ENCODE results near the gene CHST11.
A peak's percentile ranks its signal among the peaks of the same experiment; 100 is the strongest.
"Not testable (repeated sequence)": the region's sequence is repeated elsewhere in the genome, so short reads cannot be mapped to it uniquely, and the experiment has no call there.

Gene CHST11

DNA sequence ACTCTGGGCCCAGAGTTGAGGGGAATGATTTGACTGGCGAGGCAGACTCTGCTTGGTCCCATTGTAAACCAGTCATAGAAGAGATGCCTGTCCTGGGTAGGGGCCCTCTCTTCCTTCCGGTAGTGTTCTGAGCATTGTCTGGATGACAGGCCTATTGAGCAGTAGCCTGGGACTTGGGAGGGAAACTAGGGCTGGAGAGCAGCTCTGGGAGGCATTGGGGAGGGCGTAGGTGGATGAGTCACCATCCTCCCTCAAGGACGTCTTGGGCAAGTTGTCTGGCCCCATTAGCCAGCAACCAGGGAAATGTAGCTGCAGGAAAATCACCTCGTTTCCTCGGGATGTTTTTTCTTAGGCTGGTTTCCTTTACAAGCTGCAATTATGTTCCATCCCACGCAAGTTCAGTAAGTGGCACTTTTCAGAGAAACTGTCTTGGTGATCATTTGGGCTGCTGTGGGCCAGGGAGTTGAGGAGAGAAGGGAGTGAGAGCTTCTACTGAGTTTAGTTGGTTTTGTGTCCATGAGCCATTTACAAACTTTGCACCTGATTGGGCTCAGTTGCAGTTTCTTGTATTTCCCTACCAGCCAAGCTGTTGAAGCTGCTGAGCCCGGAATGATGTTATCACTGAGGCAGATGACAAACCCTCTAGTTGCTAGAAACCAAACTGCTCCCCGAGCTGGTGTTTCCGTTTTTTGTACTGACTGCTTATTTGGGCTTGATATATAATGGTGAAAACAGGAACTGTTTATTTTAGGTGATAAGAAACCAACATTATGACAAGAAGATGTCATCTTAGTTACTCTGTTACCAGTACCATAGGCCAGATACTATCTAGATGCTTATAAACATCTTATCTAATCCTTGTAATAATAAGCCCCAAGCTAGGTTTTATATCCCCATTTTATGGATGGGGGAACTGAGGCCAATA lies 147.6 kb downstream of the CHST11 start:
- DNase-seq (ENCODE audit: low read depth in 3 of 3): peak in 1 of 3 experiments; percentile 19

- DNase-seq (ENCODE audit: low read depth in 3 of 3): no peak
These were observed 148.4 kb downstream of the CHST11 start for GRCh38 chr12:104604995-104605675.

DNA sequence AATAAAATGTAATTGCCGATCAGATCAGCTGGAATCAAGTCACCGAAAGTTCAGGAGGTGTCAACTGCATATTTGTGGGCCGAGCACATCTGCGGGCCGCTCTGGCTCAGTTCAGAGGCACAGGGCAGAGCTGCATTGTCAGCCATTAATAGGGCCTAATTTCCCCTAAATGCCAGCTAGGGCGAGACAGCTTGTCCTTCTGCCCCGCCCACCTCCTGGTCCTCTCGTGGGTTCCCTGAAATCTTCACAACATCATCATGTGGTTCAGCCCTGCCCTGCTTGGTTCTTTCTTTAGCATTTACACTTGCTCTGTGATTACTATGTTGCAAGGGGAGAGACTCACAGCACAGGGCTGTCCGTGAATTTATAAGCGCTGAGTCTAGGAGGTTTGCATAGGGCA lies 148.9 kb downstream of the CHST11 start:
- no peak for DNase-seq (ENCODE audit: low read depth in 3 of 3)

GRCh38 chr12:104608998-104609397 lies 152.2 kb downstream of the CHST11 start:
- no peak for DNase-seq (ENCODE audit: low read depth in 3 of 3)

DNA sequence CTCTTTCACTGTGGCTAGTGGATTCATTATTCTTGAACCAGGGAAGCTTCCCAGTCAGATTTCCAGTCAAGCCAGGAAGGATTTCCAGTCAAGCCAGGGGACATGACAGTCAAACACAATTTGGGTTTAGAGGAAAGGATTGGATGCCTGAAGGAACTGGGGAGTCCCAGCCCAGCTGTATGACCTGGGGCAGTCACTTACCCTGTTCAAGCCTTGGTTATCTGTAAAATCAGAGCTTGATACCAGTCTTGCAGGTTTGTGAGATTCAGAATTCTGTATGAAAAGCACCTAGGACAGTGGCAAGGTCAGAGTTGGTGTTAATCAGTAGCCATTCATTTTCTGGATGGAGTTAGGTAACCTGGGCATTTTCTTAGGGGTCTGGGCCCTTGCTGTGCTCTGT lies 152.7 kb downstream of the CHST11 start:
- no peak for DNase-seq (ENCODE audit: low read depth in 3 of 3)

DNA sequence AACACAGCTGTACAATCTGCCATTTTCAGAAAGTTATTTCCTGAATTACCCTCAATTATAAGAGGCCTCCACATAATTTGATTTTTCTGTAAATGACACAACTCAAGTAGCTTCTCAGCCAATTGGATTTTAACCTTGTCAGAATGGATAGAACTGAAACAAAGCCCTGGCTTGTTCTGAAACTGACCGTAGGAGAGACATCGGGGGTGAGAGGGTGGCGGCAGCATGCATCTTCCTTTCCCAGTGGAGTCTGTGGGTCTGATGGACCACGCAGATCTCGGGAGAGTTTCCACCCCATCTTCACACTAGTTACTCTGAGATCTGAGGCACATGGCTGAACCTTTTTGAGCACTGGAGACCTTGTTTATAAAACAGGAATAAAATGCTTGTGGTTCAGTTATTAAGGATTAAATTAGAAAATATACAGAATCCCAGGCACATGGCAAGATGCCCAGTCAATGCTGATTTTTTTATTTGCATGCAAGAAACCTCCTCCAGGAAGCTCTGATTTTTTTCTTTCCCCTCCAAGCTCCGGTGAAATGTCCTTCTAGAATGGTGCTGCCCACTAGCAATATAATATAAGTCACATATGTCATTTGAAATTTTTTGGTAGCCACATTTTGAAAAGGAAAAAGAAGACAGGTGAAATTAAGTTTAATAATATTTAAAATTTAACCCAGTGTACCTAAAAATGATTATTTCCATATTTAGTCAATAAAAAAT lies 153.9 kb downstream of the CHST11 start:
- DNase-seq (ENCODE audit: low read depth in 3 of 3): no peak

GRCh38 chr12:104611671-104612070 lies 154.9 kb downstream of the CHST11 start:
- DNase-seq (ENCODE audit: low read depth in 3 of 3): no peak

DNA sequence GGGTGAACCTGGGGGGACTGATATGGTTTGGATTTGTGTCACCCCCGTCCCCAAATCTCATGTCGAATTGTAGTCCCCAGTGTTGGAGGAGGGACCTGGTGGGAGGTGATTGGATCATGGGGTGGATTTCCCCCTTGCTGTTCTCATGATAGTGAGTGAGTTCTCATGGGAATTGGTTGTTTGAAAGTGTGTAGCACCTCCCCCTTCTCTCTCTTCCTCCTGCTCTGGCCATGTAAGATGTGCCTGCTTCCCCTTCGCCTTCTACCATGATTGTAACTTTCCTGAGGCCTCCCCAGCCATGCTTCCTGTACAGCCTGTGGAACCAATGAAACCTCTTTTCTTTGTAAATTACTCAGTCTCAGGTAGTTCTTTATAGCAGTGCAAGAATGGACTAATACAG lies 156.6 kb downstream of the CHST11 start:
- not testable (repeated sequence) for DNase-seq (ENCODE audit: low read depth in 3 of 3)

DNA sequence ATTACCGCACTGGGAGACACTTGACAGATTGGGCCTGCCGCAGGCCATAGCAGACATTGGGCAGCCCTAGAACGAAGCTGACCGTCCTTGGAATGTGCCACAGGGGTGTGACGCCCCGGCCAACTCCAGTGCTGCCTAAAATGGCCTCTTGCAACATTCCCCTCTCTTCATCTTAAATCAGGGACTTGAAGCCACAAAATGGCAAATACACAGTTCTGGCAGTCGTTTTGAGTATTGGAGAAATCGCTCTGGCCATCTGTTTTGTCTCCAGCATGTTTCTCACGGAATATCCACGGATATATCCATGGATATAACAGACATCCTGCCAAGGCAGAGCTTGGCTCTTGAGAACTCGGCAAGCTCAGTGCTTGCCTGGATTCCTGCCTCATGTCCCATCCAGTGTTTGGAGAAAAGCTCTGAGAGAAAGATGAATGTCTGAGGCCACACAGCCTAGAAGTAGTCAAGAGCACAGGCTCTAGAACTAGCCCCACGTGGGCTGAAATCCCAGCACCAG lies 158.4 kb downstream of the CHST11 start:
- DNase-seq (ENCODE audit: low read depth in 3 of 3): no peak

DNA sequence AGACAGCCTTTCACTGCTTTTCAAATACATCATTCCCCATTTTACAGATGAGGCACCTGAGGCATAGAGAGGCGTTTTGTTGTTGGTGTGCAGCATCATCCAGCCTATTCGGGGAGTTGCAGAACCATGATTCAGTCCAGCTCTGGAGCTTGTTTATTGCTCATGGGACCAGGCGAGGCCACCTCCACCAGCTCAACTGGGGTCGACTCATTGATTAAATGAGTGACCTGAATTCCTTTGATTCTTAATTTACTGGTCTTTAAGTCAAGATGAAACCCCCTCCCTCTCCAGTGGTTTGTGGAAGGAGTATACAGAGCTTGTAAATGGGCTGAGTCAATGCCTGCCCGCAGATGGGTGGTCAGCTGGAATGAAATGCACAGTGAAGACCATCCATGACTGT lies 161.9 kb downstream of the CHST11 start:
- no peak for DNase-seq (ENCODE audit: low read depth in 3 of 3)

DNA sequence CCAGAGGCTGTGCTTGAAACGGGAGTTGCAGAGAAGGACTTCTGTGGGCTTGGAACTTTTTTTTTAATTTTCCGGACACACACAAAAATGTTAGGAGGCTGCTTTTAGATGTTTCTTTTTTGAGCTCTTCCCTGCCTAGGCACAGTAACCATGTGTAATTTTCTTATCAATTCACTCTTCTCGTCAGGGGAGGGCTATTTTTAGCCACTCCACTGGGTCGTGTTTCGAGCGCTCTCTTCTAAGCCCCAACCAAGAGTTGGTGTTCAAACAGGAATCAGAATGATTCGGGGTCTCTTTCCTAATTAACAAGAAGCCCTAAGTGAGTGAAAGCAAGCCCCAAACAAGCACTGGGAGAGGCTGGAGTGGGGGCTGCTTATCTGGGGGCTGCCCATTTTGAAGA lies 162.6 kb downstream of the CHST11 start:
- DNase-seq (ENCODE audit: low read depth in 3 of 3): no peak

DNA sequence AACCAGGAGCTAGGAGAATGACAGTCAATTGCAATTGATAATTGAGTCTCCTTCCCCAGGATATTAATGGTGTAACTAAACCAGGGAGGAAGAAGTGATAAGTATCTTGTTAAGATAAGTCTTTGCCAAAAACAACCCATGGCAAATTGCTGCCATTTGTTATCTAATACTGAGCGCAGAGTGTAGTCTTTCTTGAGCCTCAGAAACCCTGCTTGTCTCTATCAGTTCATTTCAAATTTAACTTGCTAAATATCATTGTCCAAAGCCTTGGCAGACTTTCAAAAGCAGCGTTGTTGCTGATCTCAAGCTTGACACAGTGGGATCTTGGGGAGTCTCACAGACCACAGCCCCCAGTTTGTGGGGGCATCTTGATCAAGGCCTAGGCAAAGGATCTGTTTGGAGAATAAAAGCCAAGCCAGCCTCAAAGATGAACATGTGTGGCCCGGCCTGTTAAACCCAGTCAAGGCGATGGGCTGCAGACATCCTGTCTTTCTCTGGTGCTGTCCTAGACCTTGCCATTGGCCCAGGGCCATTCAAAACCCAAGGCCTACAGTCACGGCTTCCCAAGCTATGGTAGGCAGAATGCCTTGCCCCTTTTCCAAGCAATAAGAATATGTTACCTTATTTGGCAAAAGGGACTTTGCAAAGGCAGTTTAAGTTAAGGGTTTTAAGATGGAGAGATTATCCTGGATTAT lies 164.2 kb downstream of the CHST11 start:
- no peak for DNase-seq (ENCODE audit: low read depth in 3 of 3)

GRCh38 chr12:104622928-104623327 lies 166.2 kb downstream of the CHST11 start:
- DNase-seq (ENCODE audit: low read depth in 3 of 3): no peak

DNA sequence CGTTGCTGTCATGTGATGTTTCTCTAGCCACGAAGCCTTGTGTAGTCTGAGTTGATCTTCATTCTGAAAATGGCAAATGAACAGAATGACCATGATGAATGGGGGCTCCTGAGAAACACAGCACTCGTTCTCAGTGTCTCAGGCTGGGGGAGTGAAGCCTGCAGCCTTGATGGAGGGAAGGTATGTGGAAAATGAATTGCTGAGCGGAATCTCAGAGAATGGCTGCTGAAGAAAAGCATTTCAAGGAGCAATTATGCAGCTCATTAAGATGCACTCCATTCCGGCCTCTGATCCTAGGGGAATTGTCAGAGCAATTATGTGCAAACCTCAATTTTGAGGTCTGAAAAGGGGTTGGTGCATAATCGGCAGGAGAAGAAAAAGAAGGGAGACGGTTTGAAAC lies 167.1 kb downstream of the CHST11 start:
- no peak for DNase-seq (ENCODE audit: low read depth in 3 of 3)

- DNase-seq (ENCODE audit: low read depth in 3 of 3): no peak
These were observed 167.8 kb downstream of the CHST11 start for GRCh38 chr12:104624529-104624928.

DNA sequence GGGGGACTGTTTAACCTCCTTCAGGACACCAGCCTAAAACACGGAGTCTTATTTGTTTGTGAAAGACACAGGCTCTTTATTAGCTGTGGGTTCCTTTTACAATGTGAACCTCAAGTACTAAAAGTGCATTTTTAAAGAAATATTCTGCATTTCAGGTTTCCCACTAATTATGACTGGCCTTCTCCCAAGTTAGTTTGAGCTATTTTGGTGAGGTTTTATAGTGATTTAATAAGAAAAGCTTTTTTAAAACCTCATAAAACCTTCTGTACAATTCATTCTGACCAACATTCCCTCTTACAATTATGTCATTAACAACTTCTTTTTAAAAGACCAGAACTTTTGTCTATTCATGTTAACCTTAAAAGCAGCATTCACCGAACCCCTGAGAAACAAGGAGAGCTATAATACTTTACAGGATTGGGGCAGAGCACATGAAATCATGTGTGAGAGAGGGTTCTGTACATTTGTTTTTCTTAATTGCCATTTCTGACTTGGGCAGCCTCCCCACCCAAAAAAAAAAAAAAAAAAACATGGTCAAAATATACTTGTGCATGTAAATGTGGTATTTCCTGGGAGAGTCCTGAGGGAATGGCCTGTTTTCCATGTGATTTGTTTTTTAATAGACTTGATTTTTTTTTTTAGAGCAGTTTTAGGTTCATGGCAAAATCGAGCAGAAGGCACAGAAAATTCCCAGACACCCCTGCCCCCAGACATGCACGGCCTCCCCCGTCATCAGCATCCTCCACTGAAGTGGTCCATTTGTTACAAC lies 169.5 kb downstream of the CHST11 start:
- DNase-seq (ENCODE audit: low read depth in 3 of 3): no peak

- no peak for DNase-seq (ENCODE audit: low read depth in 3 of 3)
These were observed 170.7 kb downstream of the CHST11 start for GRCh38 chr12:104627231-104627989.

DNA sequence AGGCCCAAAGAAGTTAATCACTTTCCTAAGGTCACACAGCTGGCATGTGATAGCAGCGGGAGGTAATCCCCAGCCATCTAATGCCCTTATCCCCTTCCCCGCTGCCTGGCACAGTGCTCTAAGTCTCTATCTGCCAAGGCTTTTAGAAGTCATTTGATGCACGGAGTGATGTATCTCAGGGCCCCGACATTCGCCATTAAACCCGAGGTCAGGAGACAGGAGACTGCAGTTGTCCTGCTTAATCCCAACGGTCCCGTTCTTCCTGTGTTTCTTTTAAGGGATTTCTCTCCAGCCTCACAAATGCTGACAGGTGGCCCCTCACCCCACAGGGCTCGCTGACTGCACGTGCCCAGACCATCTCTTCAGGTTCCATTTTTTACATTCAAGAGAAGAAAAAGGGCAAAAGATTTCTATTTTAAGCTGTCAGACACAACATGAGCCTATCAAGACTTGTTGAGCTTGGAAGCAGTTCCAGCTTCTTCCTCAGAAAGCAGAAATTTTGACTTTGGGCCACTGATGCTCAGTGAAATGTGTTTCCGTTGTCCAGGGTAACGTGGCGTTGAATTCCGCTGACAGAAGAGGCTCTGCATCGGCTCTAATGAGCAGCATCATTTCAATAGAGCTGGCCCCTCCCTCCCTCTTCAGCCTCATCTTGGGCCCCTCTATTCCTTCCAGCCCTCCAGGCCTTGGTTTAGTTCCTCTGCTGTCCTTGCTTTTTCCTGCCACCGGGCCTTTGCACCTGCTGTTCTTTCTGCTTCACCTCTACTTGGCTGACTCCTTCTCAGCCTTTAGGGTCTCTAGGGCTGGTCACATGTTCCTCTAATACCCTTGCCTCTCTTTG lies 171.5 kb downstream of the CHST11 start:
- DNase-seq (ENCODE audit: low read depth in 3 of 3): no peak

DNA sequence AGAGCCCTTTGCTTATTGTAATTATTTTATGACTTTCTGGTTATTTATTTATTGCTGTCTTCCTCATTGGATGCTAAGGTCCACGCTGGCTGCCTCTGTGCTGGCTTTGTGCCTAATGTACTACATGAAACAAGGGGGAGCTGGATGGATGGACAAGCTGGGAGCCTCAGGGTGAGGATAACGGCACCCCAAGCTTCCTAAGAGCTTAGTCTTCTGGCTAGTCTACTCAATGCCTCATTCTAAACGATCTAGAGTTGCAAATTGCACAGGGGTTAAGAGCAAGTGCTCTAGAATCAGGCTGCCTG lies 172.0 kb downstream of the CHST11 start:
- DNase-seq (ENCODE audit: low read depth in 3 of 3): no peak
